ENCODE data around the gene SYNGAP1.

SYNGAP1 gene

DNA sequence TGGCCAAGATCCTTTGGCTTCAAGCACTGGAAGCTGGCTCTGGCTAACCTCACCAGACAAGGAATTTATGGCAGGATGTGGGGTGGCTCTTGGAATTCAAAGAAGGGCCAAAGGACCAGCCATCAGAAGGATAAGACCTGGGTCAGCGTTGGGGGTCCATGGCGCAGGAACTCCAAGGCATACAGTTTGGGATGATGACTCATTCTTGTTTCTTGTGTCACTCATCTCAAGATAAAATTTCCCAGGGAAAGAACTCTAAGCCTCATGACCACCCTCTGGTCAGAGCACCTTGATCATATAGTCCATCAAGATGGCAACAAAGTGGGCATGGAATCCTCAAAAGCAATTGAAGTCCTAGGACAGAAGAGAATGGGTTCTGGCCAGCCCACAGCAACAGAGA, 39.4 kb downstream of the SYNGAP1 start:
- H3K36me3 ChIP-seq (replicated peaks; ENCODE audit: low read depth, low read length), result peaks cover 5% of the 10 kb centered on the region
- H2AFZ ChIP-seq (ENCODE audit: low read depth, low read length), result no peak overlapping the region
- no peak overlapping the region for H3K4me3 ChIP-seq (ENCODE audit: low read length)

DNA sequence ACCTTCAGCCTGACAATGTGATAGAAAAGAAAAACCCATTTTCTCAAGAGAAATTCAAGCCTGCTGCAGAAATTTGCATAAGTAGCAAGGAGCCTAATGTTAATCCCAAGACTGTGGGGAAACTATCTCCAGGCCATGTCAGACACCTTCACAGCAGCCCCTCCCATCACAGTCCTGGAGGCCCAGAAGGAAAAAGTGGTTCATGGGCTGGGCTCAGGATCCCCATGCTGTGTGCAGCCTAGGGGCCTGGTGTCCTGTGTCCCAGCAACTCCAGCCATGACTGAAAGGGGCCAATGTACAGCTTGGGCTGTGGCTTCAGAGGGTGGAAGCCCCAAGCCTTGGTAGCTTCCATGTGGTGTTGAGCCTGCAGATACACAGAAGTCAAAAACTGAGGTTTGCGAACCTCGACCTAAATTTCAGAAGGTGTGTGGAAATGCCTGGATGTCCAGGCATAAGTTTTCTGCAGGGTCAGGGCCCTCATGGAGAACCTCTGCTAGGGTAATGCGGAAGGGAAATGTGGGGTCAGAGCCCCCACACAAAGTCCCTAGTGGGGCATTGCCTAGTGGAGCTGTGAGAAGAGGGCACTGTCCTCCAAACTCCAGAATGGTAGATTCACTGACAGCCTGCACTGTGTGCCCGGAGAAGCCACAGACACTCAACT, 46.3 kb downstream of the SYNGAP1 start:
- Histone ChIP-seq H3K9ac (ENCODE audit: low read length) (no peak overlapping the region), H3K9me3 (ENCODE audit: insufficient read depth, low read length) (no peaks in the 10 kb centered on the region), H3K79me2 (ENCODE audit: low read length) (no peaks in the 10 kb centered on the region), H3K27ac (ENCODE audit: low read length) (no peak overlapping the region), H3K4me1 (ENCODE audit: low read length) (no peaks in the 10 kb centered on the region), H3K36me3 (replicated peaks; ENCODE audit: low read depth, low read length) (no peaks in the 10 kb centered on the region), H2AFZ (ENCODE audit: low read depth, low read length) (no peak overlapping the region), H4K20me1 (ENCODE audit: insufficient read depth, low read length) (no peaks in the 10 kb centered on the region), H3K4me2 (ENCODE audit: low read length) (no peak overlapping the region), H3K27me3 (ENCODE audit: low read depth, low read length) (no peaks in the 10 kb centered on the region), H3K4me3 (ENCODE audit: low read length) (no peak overlapping the region)
- TF ChIP-seq, protein P1, sequence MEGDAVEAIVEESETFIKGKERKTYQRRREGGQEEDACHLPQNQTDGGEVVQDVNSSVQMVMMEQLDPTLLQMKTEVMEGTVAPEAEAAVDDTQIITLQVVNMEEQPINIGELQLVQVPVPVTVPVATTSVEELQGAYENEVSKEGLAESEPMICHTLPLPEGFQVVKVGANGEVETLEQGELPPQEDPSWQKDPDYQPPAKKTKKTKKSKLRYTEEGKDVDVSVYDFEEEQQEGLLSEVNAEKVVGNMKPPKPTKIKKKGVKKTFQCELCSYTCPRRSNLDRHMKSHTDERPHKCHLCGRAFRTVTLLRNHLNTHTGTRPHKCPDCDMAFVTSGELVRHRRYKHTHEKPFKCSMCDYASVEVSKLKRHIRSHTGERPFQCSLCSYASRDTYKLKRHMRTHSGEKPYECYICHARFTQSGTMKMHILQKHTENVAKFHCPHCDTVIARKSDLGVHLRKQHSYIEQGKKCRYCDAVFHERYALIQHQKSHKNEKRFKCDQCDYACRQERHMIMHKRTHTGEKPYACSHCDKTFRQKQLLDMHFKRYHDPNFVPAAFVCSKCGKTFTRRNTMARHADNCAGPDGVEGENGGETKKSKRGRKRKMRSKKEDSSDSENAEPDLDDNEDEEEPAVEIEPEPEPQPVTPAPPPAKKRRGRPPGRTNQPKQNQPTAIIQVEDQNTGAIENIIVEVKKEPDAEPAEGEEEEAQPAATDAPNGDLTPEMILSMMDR (IDR thresholded peaks at IDR 0.05; ENCODE audit: low read depth, low read length), result no peak
- TF ChIP-seq EZH2phosphoT487 (IDR thresholded peaks at IDR 0.05; ENCODE audit: low read depth), result no peak

More for the DNA sequence above, 39.4 kb downstream of the SYNGAP1 start:
- Histone ChIP-seq H3K4me1 (ENCODE audit: low read length) (peaks cover 6% of the 10 kb centered on the region; the same call in 1 of the 2 replicates), H3K9ac (ENCODE audit: low read length) (no peak overlapping the region), H4K20me1 (ENCODE audit: insufficient read depth, low read length) (no peaks in the 10 kb centered on the region), H3K4me2 (ENCODE audit: low read length) (no peak overlapping the region), H3K79me2 (ENCODE audit: low read length) (peaks cover 10% of the 10 kb centered on the region; the same call in 1 of the 2 replicates), H3K27me3 (ENCODE audit: low read depth, low read length) (no peaks in the 10 kb centered on the region), H3K27ac (ENCODE audit: low read length) (no peak overlapping the region), H3K9me3 (ENCODE audit: insufficient read depth, low read length) (no peaks in the 10 kb centered on the region)
- TF ChIP-seq, protein P1 (IDR thresholded peaks at IDR 0.05; ENCODE audit: low read depth, low read length), result no peak
- no peak for TF ChIP-seq EZH2phosphoT487 (IDR thresholded peaks at IDR 0.05; ENCODE audit: low read depth)

DNA sequence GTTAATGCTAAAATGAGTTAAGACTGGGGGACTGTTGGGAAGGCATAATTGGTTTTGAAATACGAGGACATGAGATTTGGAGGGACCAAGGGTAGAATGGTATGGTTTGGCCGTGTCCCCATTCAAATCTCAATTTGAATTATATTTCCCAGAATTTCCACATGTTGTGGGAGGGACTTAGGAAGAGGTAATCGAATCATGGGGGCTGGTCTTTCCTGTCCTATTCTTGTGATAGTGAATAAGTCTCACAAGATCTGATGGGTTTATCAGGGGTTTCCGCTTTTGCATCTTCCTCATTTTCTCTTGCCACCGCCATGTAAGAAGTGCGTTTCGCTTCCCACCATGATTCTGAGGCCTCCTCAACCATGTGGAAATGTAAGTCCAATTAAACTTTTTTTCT, 47.2 kb downstream of the SYNGAP1 start:
- TF ChIP-seq, protein P1 (IDR thresholded peaks at IDR 0.05; ENCODE audit: low read depth, low read length), result no peak
- no peak overlapping the region for H3K9ac ChIP-seq (ENCODE audit: low read length)

DNA sequence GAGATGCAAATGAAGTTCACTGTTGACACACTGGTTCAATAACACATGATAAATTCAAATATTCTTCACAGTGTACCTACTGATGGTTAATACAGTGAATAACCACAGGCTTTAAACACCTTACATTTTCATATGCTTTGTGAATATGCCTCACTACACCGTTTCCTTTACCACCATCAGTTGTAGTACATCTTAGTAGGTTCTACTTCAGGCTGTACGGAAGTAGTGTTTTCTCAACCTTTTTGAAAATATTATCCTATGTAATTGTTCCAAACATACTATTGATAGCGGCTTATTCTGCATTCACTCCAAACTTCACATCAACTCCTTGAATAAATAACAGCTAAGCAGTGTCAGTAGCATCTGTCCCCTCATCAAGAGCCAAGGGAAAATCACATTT, 49.8 kb downstream of the SYNGAP1 start:
- no peaks in the 10 kb centered on the region for H3K9me3 ChIP-seq (ENCODE audit: insufficient read depth, low read length)
- no peaks in the 10 kb centered on the region for H3K4me1 ChIP-seq (ENCODE audit: low read length)
- H3K4me2 ChIP-seq (ENCODE audit: low read length), result no peak overlapping the region
- TF ChIP-seq EZH2phosphoT487 (IDR thresholded peaks at IDR 0.05; ENCODE audit: low read depth), result no peak
- TF ChIP-seq, protein P1 (IDR thresholded peaks at IDR 0.05; ENCODE audit: low read depth, low read length), result no peak
- H3K79me2 ChIP-seq (ENCODE audit: low read length), result no peaks in the 10 kb centered on the region
- H3K36me3 ChIP-seq (replicated peaks; ENCODE audit: low read depth, low read length), result no peaks in the 10 kb centered on the region
- H3K4me3 ChIP-seq (ENCODE audit: low read length), result no peak overlapping the region
- no peak overlapping the region for H3K27ac ChIP-seq (ENCODE audit: low read length)
- no peaks in the 10 kb centered on the region for H4K20me1 ChIP-seq (ENCODE audit: insufficient read depth, low read length)
- H3K27me3 ChIP-seq (ENCODE audit: low read depth, low read length), result no peaks in the 10 kb centered on the region
- no peak overlapping the region for H2AFZ ChIP-seq (ENCODE audit: low read depth, low read length)
- no peak overlapping the region for H3K9ac ChIP-seq (ENCODE audit: low read length)

More for the DNA sequence above, 47.2 kb downstream of the SYNGAP1 start:
- H3K4me3 ChIP-seq (ENCODE audit: low read length), result no peak overlapping the region
- H3K4me1 ChIP-seq (ENCODE audit: low read length), result no peaks in the 10 kb centered on the region
- H3K27me3 ChIP-seq (ENCODE audit: low read depth, low read length), result no peaks in the 10 kb centered on the region
- no peaks in the 10 kb centered on the region for H3K36me3 ChIP-seq (replicated peaks; ENCODE audit: low read depth, low read length)
- no peak overlapping the region for H2AFZ ChIP-seq (ENCODE audit: low read depth, low read length)
- no peaks in the 10 kb centered on the region for H3K9me3 ChIP-seq (ENCODE audit: insufficient read depth, low read length)
- no peak overlapping the region for H3K27ac ChIP-seq (ENCODE audit: low read length)
- H3K79me2 ChIP-seq (ENCODE audit: low read length), result no peaks in the 10 kb centered on the region
- H4K20me1 ChIP-seq (ENCODE audit: insufficient read depth, low read length), result no peaks in the 10 kb centered on the region
- H3K4me2 ChIP-seq (ENCODE audit: low read length), result no peak overlapping the region

All from OCI-LY3 (cell line).